K562 (cell line): ENCODE results near the gene CLTC. TPM values are rescaled to one million over a fixed set of nuclear protein-coding genes. Genes with fewer than 3 reads are reported as not detected.

ENCODE experiments used
- BCL6 ChIP-seq: fragments of 250-450 bp; sonication (Bioruptor Pico); IDR thresholded peaks from 2 replicates; pipeline ENCODE4 v1.4.0; 2020
- BRD9 ChIP-seq: fragments of 450-650 bp; IDR thresholded peaks from 2 replicates; pipeline ENCODE4 v1.6.1; 2018; ENCODE audit warnings: low read depth; ENCODE audit not compliant: partially characterized antibody
- CHCHD3 ChIP-seq: fragments of 250-450 bp; sonication (Bioruptor Pico); IDR thresholded peaks from 2 replicates; pipeline ENCODE4 v2.1.2; 2022; ENCODE audit warnings: mild to moderate bottlenecking
- GABPB1 ChIP-seq: sonication (generic); formaldehyde crosslinking; IDR thresholded peaks from 2 replicates; pipeline ENCODE4 v1.8.0; 2022; ENCODE audit warnings: mild to moderate bottlenecking, missing genetic modification reagents
- GATA2 ChIP-seq: sonication (generic); formaldehyde crosslinking; IDR thresholded peaks from 2 replicates; pipeline ENCODE4 v1.4.0; 2020; ENCODE audit warnings: mild to moderate bottlenecking, missing genetic modification reagents
- HMBOX1 ChIP-seq: sonication (generic); IDR thresholded peaks from 2 replicates; pipeline ENCODE4 v1.6.1; 2016
- ID3 ChIP-seq, 2 experiments: fragments of 250-450 bp in 1 of 2; fragments of 450-650 bp in 1 of 2; sonication (Bioruptor Pico) in 1 of 2; IDR thresholded peaks; 2 replicates each; pipeline versions ENCODE4 v1.6.1 to v1.8.0; 2016 to 2021; ENCODE audit warnings: mild to moderate bottlenecking in 2 of 2, moderate library complexity in 2 of 2, missing compliant biosample characterization in 1 of 2, missing genetic modification characterization in 1 of 2
- LEF1 ChIP-seq: fragments of 450-650 bp; IDR thresholded peaks from 2 replicates; pipeline ENCODE4 v1.6.1; 2016; ENCODE audit warnings: mild to moderate bottlenecking
- PBX2 ChIP-seq, 2 experiments: IDR thresholded peaks in 1 of 2; conservative IDR thresholded peaks in 1 of 2; 2 replicates each; pipeline ENCODE4 v1.6.1; 2016; ENCODE audit warnings: low read depth in 2 of 2, mild to moderate bottlenecking in 1 of 2, missing compliant biosample characterization in 1 of 2, missing genetic modification characterization in 1 of 2, moderate library complexity in 1 of 2
- PTTG1 ChIP-seq: fragments of 450-650 bp; IDR thresholded peaks from 2 replicates; pipeline ENCODE4 v1.6.1; 2016; ENCODE audit warnings: low read depth, mild to moderate bottlenecking, missing genetic modification characterization, missing compliant biosample characterization
- SNAPC5 ChIP-seq: fragments of 250-450 bp; sonication (Bioruptor Pico); IDR thresholded peaks from 2 replicates; pipeline ENCODE4 v1.8.0; 2021; ENCODE audit warnings: moderate library complexity, mild to moderate bottlenecking, inconsistent platforms
- VEZF1 ChIP-seq: fragments of 200-800 bp; sonication (Bioruptor generic); IDR thresholded peaks from 2 replicates; pipeline ENCODE4 v1.6.1; 2017; ENCODE audit warnings: missing genetic modification characterization, missing compliant biosample characterization
- ZBTB26 ChIP-seq: fragments of 450-650 bp; formaldehyde crosslinking; IDR thresholded peaks from 2 replicates; pipeline ENCODE4 v1.4.0; 2022; ENCODE audit warnings: missing genetic modification characterization
- ZNF384 ChIP-seq: IDR thresholded peaks from 2 replicates; pipeline ENCODE4 v1.6.1; 2012; ENCODE audit warnings: low read depth, low read length, improper control_type of control experiment
- ZNF583 ChIP-seq: fragments of 250-450 bp; sonication (Bioruptor Pico); IDR thresholded peaks from 2 replicates; pipeline ENCODE4 v1.4.0; 2020
- ZNF639 ChIP-seq, 2 experiments: fragments of 200-800 bp in 1 of 2; sonication (Bioruptor generic) in 1 of 2; sonication (generic) in 1 of 2; formaldehyde crosslinking in 1 of 2; IDR thresholded peaks in 1 of 2; conservative IDR thresholded peaks in 1 of 2; 2 replicates each; pipeline versions ENCODE4 v1.5.0 to v1.6.1; 2016 to 2020; ENCODE audit warnings: missing compliant biosample characterization in 1 of 2, missing genetic modification characterization in 1 of 2, missing genetic modification reagents in 1 of 2
- ZNF644 ChIP-seq: fragments of 200-800 bp; sonication (Bioruptor generic); IDR thresholded peaks from 2 replicates; pipeline ENCODE4 v1.6.1; 2016; ENCODE audit warnings: low read depth, missing genetic modification characterization, missing compliant biosample characterization
- polyA plus RNA-seq, 8 experiments: library from polyadenylated mRNA; depleted of rRNA in 4 of 8; stranded (reverse) in 5 of 8; unstranded in 3 of 8; fragments of >200 nt; fragmentation: Nextera tagmentation in 2 of 8; fragmentation: Illumina TruSeq in 1 of 8; extraction: Ambion mirVana in 2 of 8; extraction: Trizol in 1 of 8; gene quantifications; 2 replicates each; pipeline versions ENCODE4 v1.2.1 to v1.2.3, GENCODE V29; 2011 to 2014; ENCODE audit warnings: inconsistent platforms in 1 of 8, missing spikeins in 1 of 8
- total RNA-seq, 7 experiments: library from RNA; depleted of rRNA in 6 of 7; stranded (reverse); fragments of >200 nt in 6 of 7; fragmentation: Illumina TruSeq in 2 of 7; extraction: Trizol in 2 of 7; gene quantifications; 2 replicates each; pipeline versions ENCODE4 v1.2.1 to v1.2.3, GENCODE V29; 2011 to 2021; ENCODE audit warnings: low replicate concordance in 1 of 7

Gene CLTC
- total and polyA plus RNA-seq, 9 of the 15 experiments (the other 6 are each of a cell fraction or from before 2014, with no cell fraction given) = 115 to 267 (median 174) TPM

GRCh38 chr17:59616253-59616920 is 3.3 kb upstream of the CLTC start (continued):
- TF ChIP-seq ZNF644 (tag) (peak; percentile 68), ZBTB26 (CRISPR knock-in tag) (peak; percentile 40; the same call in 1 of the 2 replicates), ZNF583 (CRISPR knock-in tag) (no peak), GABPB1 (CRISPR knock-in tag) (no peak), GATA2 (CRISPR knock-in tag) (0 out of 2 replicates have a peak, but pooled peaks have one; percentile 15), HMBOX1 (peak; percentile 27), BCL6 (CRISPR knock-in tag) (no peak), ZNF639 (CRISPR knock-in tag; conservative IDR thresholded peaks at IDR 0.05 in 1 of 2, IDR thresholded peaks at IDR 0.05 in 1 of 2) (peak in 1 of 2 experiments; percentile 85; a peak in 2 of 4 replicates), SNAPC5 (CRISPR knock-in tag) (no peak), PBX2 (CRISPR knock-in tag; IDR thresholded peaks at IDR 0.05; ENCODE audit: low read depth) (no peak), PBX2 (tag; conservative IDR thresholded peaks at IDR 0.05; ENCODE audit: low read depth) (no peak), ID3 (CRISPR knock-in tag; IDR thresholded peaks at IDR 0.05) (no peak), ID3 (tag; IDR thresholded peaks at IDR 0.05) (0 out of 2 replicates have a peak, but pooled peaks have one; percentile 20), PTTG1 (no peak), ZNF384 (peak; percentile 79), BRD9 (peak; percentile 73), VEZF1 (CRISPR knock-in tag) (peak; percentile 39; the same call in 1 of the 2 replicates), LEF1 (peak; percentile 84), CHCHD3 (CRISPR knock-in tag) (no peak)
